CMK (cell line): ENCODE measurements around the gene TAL2.

ENCODE experiments used
- DNase-seq: peaks from one replicate; pipeline ENCODE4 v3.0.0-alpha.2; 2010; ENCODE audit warnings: low read depth

The TAL2 gene

DNA sequence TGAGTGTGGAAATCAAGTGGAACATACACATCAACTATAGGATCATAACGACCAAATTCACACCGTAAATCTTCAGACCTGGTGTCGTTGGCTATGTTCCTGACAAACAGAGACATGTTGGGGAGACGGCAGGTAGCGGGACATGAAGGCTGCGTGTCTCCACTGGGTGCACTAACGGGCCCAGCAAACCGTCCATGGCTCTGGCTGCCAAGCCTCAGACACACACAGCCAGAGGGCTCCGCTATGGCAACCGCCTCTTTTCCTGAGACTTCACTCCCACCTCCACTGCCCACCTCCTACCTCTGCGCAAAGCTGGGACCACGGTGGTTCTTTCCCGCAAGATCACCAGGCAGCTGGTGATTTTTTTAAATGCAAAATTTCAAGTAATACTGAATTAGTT, 48.4 kb downstream of the TAL2 start:
- DNase-seq: no peak

GRCh38 chr9:105711867-105712266, 49.6 kb downstream of the TAL2 start:
- DNase-seq: no peak

DNA sequence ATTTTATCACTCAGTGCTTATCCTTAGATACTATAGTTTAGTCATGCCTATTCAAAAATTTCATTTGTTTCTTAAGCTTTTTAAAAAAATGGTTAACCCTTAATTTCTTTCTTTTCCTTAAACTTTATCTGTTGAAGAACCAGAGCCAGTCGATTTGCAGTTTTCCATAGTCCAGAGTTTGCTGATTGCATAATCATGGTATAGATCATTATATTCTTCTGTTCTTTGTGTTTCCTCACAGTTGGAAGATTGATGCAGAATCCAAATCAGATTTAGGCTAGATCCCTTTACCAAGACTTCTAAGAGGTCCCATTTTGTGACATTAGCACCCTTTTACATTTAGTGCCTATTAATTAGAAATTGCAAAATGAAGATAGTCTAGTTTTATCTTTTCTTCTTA, 50.0 kb downstream of the TAL2 start:
- no peak for DNase-seq
